ENCODE results near the gene PPM1G.
A peak's percentile ranks its signal among the peaks of the same experiment; 100 is the strongest.

PPM1G gene

GRCh38 chr2:27407798-27408491, 1.4 kb downstream of the PPM1G start:
- H3K4me3 ChIP-seq (ENCODE audit: low read length) = peak overlapping the region; percentile 79
- no peak overlapping the region for H3K9ac ChIP-seq (ENCODE audit: low read length)
- H3K36me3 ChIP-seq (ENCODE audit: control insufficient read depth, insufficient read depth, low read length) = no peaks in the 10 kb centered on the region
- H3K4me1 ChIP-seq (ENCODE audit: control insufficient read depth, insufficient read depth, low read length) = peaks cover 9% of the 10 kb centered on the region
- no peak overlapping the region for H3K27ac ChIP-seq (ENCODE audit: low read depth, low read length)
- H3K27me3 ChIP-seq (ENCODE audit: control insufficient read depth, insufficient read depth, low read length) = no peaks in the 10 kb centered on the region

- Histone ChIP-seq H3K4me3 (ENCODE audit: low read length) (no peak overlapping the region), H3K36me3 (ENCODE audit: control insufficient read depth, insufficient read depth, low read length) (no peaks in the 10 kb centered on the region), H3K9ac (ENCODE audit: low read length) (no peak overlapping the region), H3K4me1 (ENCODE audit: control insufficient read depth, insufficient read depth, low read length) (no peaks in the 10 kb centered on the region), H3K27ac (ENCODE audit: low read depth, low read length) (no peak overlapping the region), H3K27me3 (ENCODE audit: control insufficient read depth, insufficient read depth, low read length) (no peaks in the 10 kb centered on the region)
These were observed 8.8 kb downstream of the PPM1G start for GRCh38 chr2:27400348-27401135.

- no peak overlapping the region for H3K9ac ChIP-seq (ENCODE audit: low read length)
- H3K27ac ChIP-seq (ENCODE audit: low read depth, low read length) = no peak overlapping the region
- no peaks in the 10 kb centered on the region for H3K36me3 ChIP-seq (ENCODE audit: control insufficient read depth, insufficient read depth, low read length)
- no peak overlapping the region for H3K4me3 ChIP-seq (ENCODE audit: low read length)
- no peaks in the 10 kb centered on the region for H3K4me1 ChIP-seq (ENCODE audit: control insufficient read depth, insufficient read depth, low read length)
- H3K27me3 ChIP-seq (ENCODE audit: control insufficient read depth, insufficient read depth, low read length) = no peaks in the 10 kb centered on the region
These were observed 10.4 kb downstream of the PPM1G start for GRCh38 chr2:27398962-27399361.

- Histone ChIP-seq H3K4me1 (ENCODE audit: control insufficient read depth, insufficient read depth, low read length) (no peaks in the 10 kb centered on the region), H3K36me3 (ENCODE audit: control insufficient read depth, insufficient read depth, low read length) (no peaks in the 10 kb centered on the region), H3K27ac (ENCODE audit: low read depth, low read length) (no peak overlapping the region)
These were observed 16.2 kb downstream of the PPM1G start for GRCh38 chr2:27393225-27393624.

GRCh38 chr2:27390822-27391679, 18.3 kb downstream of the PPM1G start:
- no peaks in the 10 kb centered on the region for H3K27me3 ChIP-seq (ENCODE audit: control insufficient read depth, insufficient read depth, low read length)

More at GRCh38 chr2:27393225-27393624, 16.2 kb downstream of the PPM1G start:
- Histone ChIP-seq H3K9ac (ENCODE audit: low read length) (no peak overlapping the region), H3K27me3 (ENCODE audit: control insufficient read depth, insufficient read depth, low read length) (no peaks in the 10 kb centered on the region), H3K4me3 (ENCODE audit: low read length) (no peak overlapping the region)

GRCh38 chr2:27381577-27382181, 27.7 kb downstream of the PPM1G start:
- peak overlapping the region; percentile 83 for H3K4me3 ChIP-seq (ENCODE audit: low read length)
- H3K36me3 ChIP-seq (ENCODE audit: control insufficient read depth, insufficient read depth, low read length) = peaks cover 35% of the 10 kb centered on the region
- H3K27ac ChIP-seq (ENCODE audit: low read depth, low read length) = peak overlapping the region; percentile 95

More at GRCh38 chr2:27390822-27391679, 18.3 kb downstream of the PPM1G start:
- H3K27ac ChIP-seq (ENCODE audit: low read depth, low read length) = no peak overlapping the region
- H3K9ac ChIP-seq (ENCODE audit: low read length) = no peak overlapping the region
- H3K36me3 ChIP-seq (ENCODE audit: control insufficient read depth, insufficient read depth, low read length) = peaks cover 2% of the 10 kb centered on the region
- no peak overlapping the region for H3K4me3 ChIP-seq (ENCODE audit: low read length)
- no peaks in the 10 kb centered on the region for H3K4me1 ChIP-seq (ENCODE audit: control insufficient read depth, insufficient read depth, low read length)

GRCh38 chr2:27380626-27381545, 28.5 kb downstream of the PPM1G start, which contains the start of gene ZNF513:
Gene ZNF513 (minus strand): TSS chr2:27380734. CDS start chr2:27380526, 208 bp downstream.
- Histone ChIP-seq H3K4me1 (ENCODE audit: control insufficient read depth, insufficient read depth, low read length) (peaks cover 13% of the 10 kb centered on the region), H3K27ac (ENCODE audit: low read depth, low read length) (peak within 1 kb of the TSS; percentile 95), H3K36me3 (ENCODE audit: control insufficient read depth, insufficient read depth, low read length) (peaks cover 39% of the 10 kb centered on the region), H3K9ac (ENCODE audit: low read length) (peak within 1 kb of the TSS; percentile 92), H3K4me3 (ENCODE audit: low read length) (peak within 1 kb of the TSS; percentile 83), H3K27me3 (ENCODE audit: control insufficient read depth, insufficient read depth, low read length) (no peaks in the 10 kb centered on the region)

More at GRCh38 chr2:27381577-27382181, 27.7 kb downstream of the PPM1G start:
- Histone ChIP-seq H3K27me3 (ENCODE audit: control insufficient read depth, insufficient read depth, low read length) (no peaks in the 10 kb centered on the region), H3K9ac (ENCODE audit: low read length) (no peak overlapping the region), H3K4me1 (ENCODE audit: control insufficient read depth, insufficient read depth, low read length) (peaks cover 13% of the 10 kb centered on the region)

- peak overlapping the region; percentile 95 for H3K27ac ChIP-seq (ENCODE audit: low read depth, low read length)
- peak overlapping the region; percentile 83 for H3K4me3 ChIP-seq (ENCODE audit: low read length)
- no peaks in the 10 kb centered on the region for H3K27me3 ChIP-seq (ENCODE audit: control insufficient read depth, insufficient read depth, low read length)
- peak overlapping the region; percentile 92 for H3K9ac ChIP-seq (ENCODE audit: low read length)
- H3K36me3 ChIP-seq (ENCODE audit: control insufficient read depth, insufficient read depth, low read length) = peaks cover 40% of the 10 kb centered on the region
- H3K4me1 ChIP-seq (ENCODE audit: control insufficient read depth, insufficient read depth, low read length) = peaks cover 13% of the 10 kb centered on the region
These were observed 29.4 kb downstream of the PPM1G start for GRCh38 chr2:27379836-27380625.

- Histone ChIP-seq H3K36me3 (ENCODE audit: control insufficient read depth, insufficient read depth, low read length) (peaks cover 39% of the 10 kb centered on the region), H3K4me3 (ENCODE audit: low read length) (peak overlapping the region; percentile 83), H3K4me1 (ENCODE audit: control insufficient read depth, insufficient read depth, low read length) (peaks cover 13% of the 10 kb centered on the region), H3K27me3 (ENCODE audit: control insufficient read depth, insufficient read depth, low read length) (no peaks in the 10 kb centered on the region), H3K9ac (ENCODE audit: low read length) (no peak overlapping the region), H3K27ac (ENCODE audit: low read depth, low read length) (no peak overlapping the region)
These were observed 30.0 kb downstream of the PPM1G start for GRCh38 chr2:27379383-27379835.

GRCh38 chr2:27378809-27379290, 30.5 kb downstream of the PPM1G start:
- Histone ChIP-seq H3K9ac (ENCODE audit: low read length) (no peak overlapping the region), H3K4me1 (ENCODE audit: control insufficient read depth, insufficient read depth, low read length) (peaks cover 13% of the 10 kb centered on the region), H3K27ac (ENCODE audit: low read depth, low read length) (no peak overlapping the region), H3K4me3 (ENCODE audit: low read length) (no peak overlapping the region), H3K36me3 (ENCODE audit: control insufficient read depth, insufficient read depth, low read length) (peaks cover 38% of the 10 kb centered on the region), H3K27me3 (ENCODE audit: control insufficient read depth, insufficient read depth, low read length) (no peaks in the 10 kb centered on the region)
